ENCODE results near the gene LRRC26. TPM values are rescaled to one million over a fixed set of nuclear protein-coding genes. Genes with fewer than 3 reads are reported as not detected.
A peak's percentile ranks its signal among the peaks of the same experiment; 100 is the strongest.

The LRRC26 gene
- total and polyA plus RNA-seq, 2 of the 13 experiments (the other 11 are each of a cell fraction or from before 2014, with no cell fraction given): not detected

- TF ChIP-seq HNRNPLL (IDR thresholded peaks at IDR 0.05; ENCODE audit: low read depth, low read length, poor library complexity, severe bottlenecking): peak; percentile 31
- peak; percentile 99 for TF ChIP-seq SP5 (CRISPR knock-in tag; IDR thresholded peaks at IDR 0.05; ENCODE audit: borderline replicate concordance, low read depth)
- peak; percentile 81; the same call in 1 of the 2 replicates for TF ChIP-seq ZNF296 (CRISPR knock-in tag; conservative IDR thresholded peaks at IDR 0.05)
- peak; percentile 84 for TF ChIP-seq GATAD2A (CRISPR knock-in tag; IDR thresholded peaks at IDR 0.05)
- TF ChIP-seq ZFP37 (CRISPR knock-in tag; IDR thresholded peaks at IDR 0.05; ENCODE audit: borderline replicate concordance): peak; percentile 70; the same call in 1 of the 2 replicates
- no peak; the same call in 1 of the 2 replicates for TF ChIP-seq ZNF792 (CRISPR knock-in tag; IDR thresholded peaks at IDR 0.05)
- 0 out of 2 replicates have a peak, but pooled peaks have one; percentile 68 for TF ChIP-seq HBP1 (CRISPR knock-in tag; IDR thresholded peaks at IDR 0.05; ENCODE audit: low read depth)
- TF ChIP-seq ZHX1 (CRISPR knock-in tag; IDR thresholded peaks at IDR 0.05; ENCODE audit: low read depth): peak; percentile 64; the same call in 1 of the 2 replicates
- TF ChIP-seq ZBTB25 (CRISPR knock-in tag; IDR thresholded peaks at IDR 0.05): peak; percentile 49; the same call in 1 of the 2 replicates
- peak; percentile 86 for TF ChIP-seq FOSL1 (CRISPR knock-in tag; IDR thresholded peaks at IDR 0.05; ENCODE audit: borderline replicate concordance)
- TF ChIP-seq HIVEP1 (CRISPR knock-in tag; IDR thresholded peaks at IDR 0.05): 0 out of 2 replicates have a peak, but pooled peaks have one; percentile 30
- TF ChIP-seq HNRNPL (IDR thresholded peaks at IDR 0.05; ENCODE audit: low read depth, low read length): peak; percentile 95
- TF ChIP-seq ATF4 (CRISPR knock-in tag; IDR thresholded peaks at IDR 0.05): 0 out of 4 replicates have a peak, but pooled peaks of 1 of the 2 experiments have one; percentile 13
- 0 out of 2 replicates have a peak, but pooled peaks have one; percentile 69 for TF ChIP-seq AHR (CRISPR knock-in tag; IDR thresholded peaks at IDR 0.05)
- TF ChIP-seq SRY (CRISPR knock-in tag; IDR thresholded peaks at IDR 0.05): 0 out of 2 replicates have a peak, but pooled peaks have one; percentile 53
- peak; percentile 30 for TF ChIP-seq AGO1 (IDR thresholded peaks at IDR 0.05; ENCODE audit: low read depth, low read length, poor library complexity, severe bottlenecking)
- peak; percentile 61 for TF ChIP-seq ZFX (CRISPR knock-in tag; IDR thresholded peaks at IDR 0.05; ENCODE audit: low read depth)
- TF ChIP-seq PAXIP1 (CRISPR knock-in tag; conservative IDR thresholded peaks at IDR 0.05): peak; percentile 58; the same call in 1 of the 2 replicates
- TF ChIP-seq JUNB (CRISPR knock-in tag; IDR thresholded peaks at IDR 0.05; ENCODE audit: borderline replicate concordance): peak; percentile 86
- 0 out of 2 replicates have a peak, but pooled peaks have one; percentile 60 for TF ChIP-seq ZNF335 (CRISPR knock-in tag; IDR thresholded peaks at IDR 0.05)
These were observed 49.0 kb upstream of the LRRC26 start (continued) for GRCh38 chr9:137218754-137219271.

All from HepG2 (cell line).